ENCODE data around the gene WRNIP1.

DNA sequence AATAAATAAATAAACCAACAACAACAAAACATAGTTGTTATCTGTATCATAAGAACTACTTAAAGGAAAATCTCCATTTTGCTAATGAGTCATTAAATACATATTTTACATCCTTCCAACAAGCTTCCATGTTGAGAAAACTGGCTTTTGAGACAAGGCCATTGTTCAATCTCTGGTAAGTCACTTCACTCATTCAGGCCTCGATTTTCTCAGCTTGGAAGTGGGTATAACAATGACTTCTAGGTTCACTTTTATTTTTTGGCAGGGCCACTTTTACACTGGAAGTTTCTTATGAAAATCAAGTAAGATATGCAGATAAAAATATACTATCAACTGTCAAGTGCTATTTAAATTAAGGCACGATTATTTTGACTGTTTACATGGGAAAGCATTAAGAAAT is 30.0 kb downstream of the WRNIP1 start:
- TF ChIP-seq, protein P1, sequence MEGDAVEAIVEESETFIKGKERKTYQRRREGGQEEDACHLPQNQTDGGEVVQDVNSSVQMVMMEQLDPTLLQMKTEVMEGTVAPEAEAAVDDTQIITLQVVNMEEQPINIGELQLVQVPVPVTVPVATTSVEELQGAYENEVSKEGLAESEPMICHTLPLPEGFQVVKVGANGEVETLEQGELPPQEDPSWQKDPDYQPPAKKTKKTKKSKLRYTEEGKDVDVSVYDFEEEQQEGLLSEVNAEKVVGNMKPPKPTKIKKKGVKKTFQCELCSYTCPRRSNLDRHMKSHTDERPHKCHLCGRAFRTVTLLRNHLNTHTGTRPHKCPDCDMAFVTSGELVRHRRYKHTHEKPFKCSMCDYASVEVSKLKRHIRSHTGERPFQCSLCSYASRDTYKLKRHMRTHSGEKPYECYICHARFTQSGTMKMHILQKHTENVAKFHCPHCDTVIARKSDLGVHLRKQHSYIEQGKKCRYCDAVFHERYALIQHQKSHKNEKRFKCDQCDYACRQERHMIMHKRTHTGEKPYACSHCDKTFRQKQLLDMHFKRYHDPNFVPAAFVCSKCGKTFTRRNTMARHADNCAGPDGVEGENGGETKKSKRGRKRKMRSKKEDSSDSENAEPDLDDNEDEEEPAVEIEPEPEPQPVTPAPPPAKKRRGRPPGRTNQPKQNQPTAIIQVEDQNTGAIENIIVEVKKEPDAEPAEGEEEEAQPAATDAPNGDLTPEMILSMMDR (IDR thresholded peaks at IDR 0.05 in 8 of 11, conservative IDR thresholded peaks at IDR 0.05 in 3 of 11): no peak
- no peak for TF ChIP-seq POLR2AphosphoS5 (IDR thresholded peaks at IDR 0.05)

Data from spleen (tissue), 7 donors.